Glomerular visceral epithelial cell (primary cell): Measurements from ENCODE around the gene IP6K3.

Experiments used
- DNase-seq: peaks from one replicate; pipeline ENCODE4 v3.0.0-alpha.2; 2016; ENCODE audit errors: extremely low spot score

Gene IP6K3

GRCh38 chr6:33689148-33689494 lies 57.6 kb downstream of the IP6K3 start:
- DNase-seq, result no peak

- DNase-seq, result no peak
Observed at GRCh38 chr6:33688451-33689147, 58.1 kb downstream of the IP6K3 start.

GRCh38 chr6:33688006-33688405 lies 58.7 kb downstream of the IP6K3 start:
- DNase-seq, result no peak

GRCh38 chr6:33686981-33687975 lies 59.4 kb downstream of the IP6K3 start:
- no peak for DNase-seq

- no peak for DNase-seq
Observed at GRCh38 chr6:33686225-33686924, 60.3 kb downstream of the IP6K3 start.

- DNase-seq, result no peak
Observed at GRCh38 chr6:33685411-33686224, 61.1 kb downstream of the IP6K3 start.

- no peak for DNase-seq
Observed at GRCh38 chr6:33684983-33685382, 61.7 kb downstream of the IP6K3 start.

- DNase-seq, result no peak
Observed at GRCh38 chr6:33684428-33684896, 62.2 kb downstream of the IP6K3 start.

- DNase-seq, result no peak
Observed at GRCh38 chr6:33683576-33684427, 62.9 kb downstream of the IP6K3 start.

GRCh38 chr6:33683051-33683571 lies 63.6 kb downstream of the IP6K3 start:
- DNase-seq, result no peak

- no peak for DNase-seq
Observed at GRCh38 chr6:33682341-33682740, 64.4 kb downstream of the IP6K3 start.

GRCh38 chr6:33679761-33680160 lies 66.9 kb downstream of the IP6K3 start:
- DNase-seq, result no peak

- DNase-seq, result no peak
Observed at GRCh38 chr6:33678932-33679490, 67.7 kb downstream of the IP6K3 start.

GRCh38 chr6:33678233-33678931 lies 68.3 kb downstream of the IP6K3 start:
- no peak for DNase-seq

GRCh38 chr6:33677689-33678088 lies 69.0 kb downstream of the IP6K3 start:
- DNase-seq, result no peak

GRCh38 chr6:33677143-33677660 lies 69.5 kb downstream of the IP6K3 start:
- no peak for DNase-seq

GRCh38 chr6:33676416-33677142 lies 70.1 kb downstream of the IP6K3 start:
- no peak for DNase-seq

- DNase-seq, result no peak
Observed at GRCh38 chr6:33675968-33676367, 70.7 kb downstream of the IP6K3 start.
